Brain microvascular endothelial cell (primary cell): ENCODE measurements around the gene ITPRID1.

Experiments used
- DNase-seq: peaks from one replicate; pipeline ENCODE4 v3.0.0-alpha.2; 2020
- H3K27ac ChIP-seq: fragments of 250-450 bp; sonication (Bioruptor Pico); 2 replicates; pipeline ENCODE4 v1.5.1; 2020; ENCODE audit warnings: mild to moderate bottlenecking, moderate library complexity
- H3K27me3 ChIP-seq: fragments of 250-450 bp; sonication (Bioruptor Pico); replicated peaks from 2 replicates; pipeline ENCODE4 v1.5.1; 2020; ENCODE audit warnings: mild to moderate bottlenecking
- H3K36me3 ChIP-seq: fragments of 250-450 bp; sonication (Bioruptor Pico); replicated peaks from 2 replicates; pipeline ENCODE4 v1.5.1; 2020; ENCODE audit warnings: mild to moderate bottlenecking
- H3K4me3 ChIP-seq: 2 replicates; pipeline ENCODE4 v1.5.1; 2011; ENCODE audit warnings: low read depth, mild to moderate bottlenecking, control low read depth, low read length, moderate library complexity
- CTCF ChIP-seq: IDR thresholded peaks from 2 replicates; pipeline ENCODE4 v1.5.1; 2011; ENCODE audit warnings: low read depth, mild to moderate bottlenecking, moderate library complexity, low read length, control low read depth, inconsistent platforms; ENCODE audit errors: missing control alignments
- in situ Hi-C: cut with HindIII; loops from 2 replicates; pipeline ENCODE4 v1.10.0; 2017; ENCODE audit warnings: low sequenced_read_pairs, low pct_ligation_motif_present

ITPRID1 gene

GRCh38 chr7:31602041-31602625 is 88.2 kb downstream of the ITPRID1 start:
- Histone ChIP-seq H3K27me3 (no peaks in the 10 kb centered on the region), H3K36me3 (no peaks in the 10 kb centered on the region), H3K27ac (no peak overlapping the region), H3K4me3 (no peak overlapping the region)
- in situ Hi-C loops: no loop called here
- no peak for DNase-seq
- TF ChIP-seq CTCF: no peak

- H3K36me3 ChIP-seq: no peaks in the 10 kb centered on the region
- no peak overlapping the region for H3K4me3 ChIP-seq
- no peaks in the 10 kb centered on the region for H3K27me3 ChIP-seq
- TF ChIP-seq CTCF: no peak
- no peak overlapping the region for H3K27ac ChIP-seq
- in situ Hi-C loops: no loop called here
- DNase-seq: no peak
Observed at GRCh38 chr7:31603046-31603445, 89.2 kb downstream of the ITPRID1 start.

DNA sequence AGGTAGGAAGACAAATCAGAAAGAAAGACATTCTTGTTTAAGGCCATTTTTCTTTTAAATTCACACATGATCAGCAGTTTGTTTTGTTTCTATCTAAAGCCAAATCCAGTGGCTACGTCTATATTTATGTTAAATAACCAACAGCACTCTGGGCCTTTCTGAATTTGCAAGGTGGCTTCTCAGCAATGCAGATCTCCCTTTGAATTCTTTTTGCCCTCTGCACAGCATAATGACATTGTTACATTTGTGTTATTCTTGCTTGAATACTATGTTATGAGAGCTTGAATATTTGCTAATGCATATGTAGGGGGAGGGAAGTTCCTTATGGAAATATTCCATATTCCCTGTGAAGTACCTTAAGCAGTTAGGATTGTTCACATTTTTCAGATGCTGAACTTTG is 99.7 kb downstream of the ITPRID1 start:
- no peak overlapping the region for H3K4me3 ChIP-seq
- DNase-seq: no peak
- H3K27me3 ChIP-seq: no peaks in the 10 kb centered on the region
- no peaks in the 10 kb centered on the region for H3K36me3 ChIP-seq
- in situ Hi-C loops: no loop called here
- H3K27ac ChIP-seq: no peak overlapping the region
- no peak for TF ChIP-seq CTCF

- TF ChIP-seq CTCF: no peak
- H3K4me3 ChIP-seq: no peak overlapping the region
Observed at GRCh38 chr7:31633467-31633866, 119.6 kb downstream of the ITPRID1 start.

GRCh38 chr7:31633894-31634494 is 120.1 kb downstream of the ITPRID1 start:
- Histone ChIP-seq H3K27ac (no peak overlapping the region), H3K27me3 (no peaks in the 10 kb centered on the region), H3K36me3 (no peaks in the 10 kb centered on the region), H3K4me3 (no peak overlapping the region)
- TF ChIP-seq CTCF: peak; percentile 72
- peak; percentile 47 for DNase-seq
- in situ Hi-C loops: no loop called here

More at GRCh38 chr7:31633467-31633866, 119.6 kb downstream of the ITPRID1 start:
- Histone ChIP-seq H3K27ac (no peak overlapping the region), H3K36me3 (no peaks in the 10 kb centered on the region), H3K27me3 (no peaks in the 10 kb centered on the region)
- in situ Hi-C loops: no loop called here
- DNase-seq: no peak

GRCh38 chr7:31640381-31640780 is 126.5 kb downstream of the ITPRID1 start:
- TF ChIP-seq CTCF: no peak
- no peaks in the 10 kb centered on the region for H3K36me3 ChIP-seq
- H3K4me3 ChIP-seq: no peak overlapping the region
- no peak for DNase-seq
- H3K27me3 ChIP-seq: no peaks in the 10 kb centered on the region
- H3K27ac ChIP-seq: no peak overlapping the region
- in situ Hi-C loops: no loop called here
